ENCODE results near the gene FPR3.
"Not testable (repeated sequence)": the region's sequence is repeated elsewhere in the genome, so short reads cannot be mapped to it uniquely, and the experiment has no call there.

Gene FPR3, protein sequence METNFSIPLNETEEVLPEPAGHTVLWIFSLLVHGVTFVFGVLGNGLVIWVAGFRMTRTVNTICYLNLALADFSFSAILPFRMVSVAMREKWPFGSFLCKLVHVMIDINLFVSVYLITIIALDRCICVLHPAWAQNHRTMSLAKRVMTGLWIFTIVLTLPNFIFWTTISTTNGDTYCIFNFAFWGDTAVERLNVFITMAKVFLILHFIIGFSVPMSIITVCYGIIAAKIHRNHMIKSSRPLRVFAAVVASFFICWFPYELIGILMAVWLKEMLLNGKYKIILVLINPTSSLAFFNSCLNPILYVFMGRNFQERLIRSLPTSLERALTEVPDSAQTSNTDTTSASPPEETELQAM

DNA sequence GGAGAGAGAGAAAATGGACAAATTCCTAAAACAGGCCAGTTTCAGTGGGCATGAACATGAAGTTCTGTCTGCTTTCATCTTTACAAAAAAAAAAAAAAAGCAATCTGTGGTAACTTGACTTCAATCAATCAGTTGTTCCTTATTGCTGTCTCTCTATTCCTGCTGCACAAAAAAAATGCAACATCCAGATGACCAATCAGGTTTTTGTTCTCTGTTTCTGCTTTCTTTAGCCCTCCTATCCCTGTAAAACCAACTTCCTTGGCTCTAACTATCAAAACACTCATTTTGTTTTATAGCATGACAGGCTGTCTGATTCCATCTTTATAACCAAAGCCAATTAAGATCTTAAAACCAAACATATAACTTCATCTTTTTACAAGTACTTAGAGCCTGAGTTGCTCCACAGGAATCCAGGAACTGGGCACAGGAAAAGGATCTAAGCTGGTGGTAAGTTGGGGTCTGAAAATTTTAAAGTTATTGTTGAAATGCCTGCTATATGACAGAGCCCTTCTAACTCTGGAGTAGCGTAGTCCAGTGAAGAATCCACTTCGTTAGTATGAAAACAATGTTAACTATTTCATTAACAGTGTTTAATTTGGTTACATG is at the start of gene FPR3:
Gene FPR3 (plus strand): TSS at position 273 of the 606 bp plus-strand sequence. CDS start 28,592 bp downstream, outside the sequence.
- no peak for DNase-seq

DNA sequence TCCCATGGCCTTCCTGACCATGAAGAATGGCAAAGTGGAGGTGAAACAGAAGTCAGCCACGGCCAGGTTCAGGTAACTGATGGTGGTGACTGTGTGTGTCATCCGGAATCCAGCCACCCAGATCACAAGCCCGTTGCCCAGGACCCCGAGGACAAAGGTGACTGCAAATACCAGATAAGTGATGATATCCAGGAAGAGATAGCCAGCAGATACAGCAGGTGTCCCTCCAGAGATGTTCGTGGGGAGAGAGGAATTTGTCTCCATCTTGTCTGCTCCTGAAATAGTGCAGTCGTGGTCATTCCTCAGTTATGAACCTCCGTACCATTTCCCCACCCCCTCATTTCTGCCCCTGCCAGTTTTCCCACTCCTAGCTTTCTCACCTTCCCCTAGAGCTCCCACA is 48.2 kb upstream of the FPR3 start:
- no peak for DNase-seq

DNA sequence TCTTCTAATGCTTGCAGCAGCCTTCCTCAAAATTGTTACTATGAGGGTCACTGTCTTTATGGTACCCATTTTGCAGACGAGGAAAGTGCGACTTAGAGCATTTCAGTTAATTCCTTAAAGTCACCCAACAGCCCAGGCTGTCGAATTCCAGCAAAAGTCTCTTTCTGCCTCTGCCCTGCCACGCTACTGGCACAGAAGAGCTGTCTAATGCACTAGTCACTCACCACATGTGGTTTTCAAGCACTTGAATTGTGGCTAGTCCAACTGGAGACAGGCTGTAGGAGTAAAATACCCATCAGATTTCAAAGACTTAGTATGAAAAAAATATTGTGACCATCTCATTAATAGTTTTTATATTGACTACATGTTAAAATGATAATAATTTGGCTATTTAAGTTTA is 45.0 kb upstream of the FPR3 start:
- no peak for DNase-seq

DNA sequence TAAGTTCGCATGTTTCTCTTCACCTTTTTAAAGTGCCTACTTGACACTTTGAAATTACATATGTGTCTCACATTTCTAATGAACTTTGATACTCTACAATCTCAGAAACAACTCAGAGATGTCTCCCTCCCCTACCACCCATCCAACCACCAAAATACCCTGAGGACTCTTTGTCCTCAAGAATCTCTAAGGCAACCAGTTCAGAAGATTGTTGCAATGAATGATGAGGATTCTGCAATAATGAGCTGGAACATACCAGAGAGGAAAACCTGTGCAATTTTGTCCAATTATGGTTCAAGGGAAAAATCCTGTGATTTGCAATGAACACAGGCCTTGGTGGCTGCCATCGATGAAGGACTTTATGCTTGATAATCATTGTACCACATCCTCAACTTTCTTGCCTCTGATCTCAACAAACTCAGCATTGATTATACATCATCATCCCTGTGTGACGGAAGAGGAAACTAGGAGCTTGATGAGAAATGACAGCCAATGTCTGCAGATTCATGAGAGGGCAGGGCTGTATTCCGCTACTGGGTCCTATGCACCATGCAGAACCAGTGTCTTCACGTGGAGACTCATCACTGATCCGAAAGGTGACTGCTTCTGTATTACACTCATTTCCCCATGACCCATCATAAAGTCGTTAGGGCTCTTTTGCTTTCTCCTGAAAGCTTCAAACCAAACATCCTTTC is 44.4 kb upstream of the FPR3 start:
- DNase-seq: no peak

DNA sequence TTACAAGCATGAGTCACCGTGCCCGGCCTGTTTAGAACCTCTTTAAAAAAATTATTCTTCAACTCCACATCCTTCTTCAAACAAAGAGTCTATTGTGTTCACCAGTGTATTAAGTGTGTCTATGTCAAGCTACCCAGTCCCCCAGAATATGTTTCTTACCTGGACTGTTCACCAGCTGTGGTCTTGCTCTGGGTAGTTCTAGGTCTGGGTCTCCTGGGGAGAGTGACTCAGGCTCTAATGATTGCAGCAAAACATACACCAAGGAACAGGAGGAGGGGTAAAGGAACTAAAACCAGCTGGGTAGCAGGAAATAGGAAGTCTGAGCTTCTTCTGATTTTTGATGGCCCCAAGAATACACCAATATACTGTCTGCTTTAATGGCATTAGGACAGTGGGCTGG is 43.3 kb upstream of the FPR3 start, which contains the start of gene FPR1:
Gene FPR1 (minus strand): TSS at position 224 of the 400 bp plus-strand sequence. CDS start 4,884 bp downstream, outside the sequence.
- no peak for DNase-seq

DNA sequence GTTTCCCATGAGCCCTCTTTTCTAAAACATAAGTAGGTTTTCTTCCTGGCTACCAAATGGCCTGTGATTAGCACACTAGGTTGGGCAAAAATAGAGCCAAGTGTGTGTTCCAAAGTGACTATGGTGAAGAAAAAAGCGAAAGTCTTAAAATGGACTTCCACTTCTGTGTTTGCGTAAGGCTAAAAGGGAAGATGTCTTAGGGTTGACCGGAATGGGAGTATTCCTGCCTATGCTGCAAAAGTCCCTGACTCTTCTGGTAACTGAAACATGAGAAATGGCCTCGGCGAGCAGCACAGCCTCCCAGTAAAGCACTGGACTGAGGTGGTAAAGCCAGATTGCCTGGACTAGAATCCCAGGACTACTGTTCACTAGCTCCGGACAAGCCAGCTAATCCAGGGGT is 40.8 kb upstream of the FPR3 start:
- no peak for DNase-seq

DNA sequence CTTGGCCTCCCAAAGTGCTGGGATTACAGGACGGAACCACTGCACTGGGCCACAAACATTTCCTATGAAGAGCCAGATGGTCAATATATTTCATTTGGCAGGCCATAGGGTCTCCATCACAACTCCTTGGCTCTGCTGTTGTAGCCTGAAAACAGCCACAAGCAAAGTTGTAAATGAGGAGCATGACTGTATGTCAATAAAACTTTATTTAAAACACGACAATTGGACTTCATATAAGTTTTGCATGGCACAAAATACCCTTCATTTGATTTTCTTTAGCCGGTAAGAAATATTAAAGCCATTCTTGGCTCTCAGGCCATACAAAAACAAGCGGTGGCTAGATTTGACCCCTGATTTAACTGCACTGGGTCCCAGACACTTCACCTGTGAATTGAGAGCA is 40.2 kb upstream of the FPR3 start:
- DNase-seq: no peak

DNA sequence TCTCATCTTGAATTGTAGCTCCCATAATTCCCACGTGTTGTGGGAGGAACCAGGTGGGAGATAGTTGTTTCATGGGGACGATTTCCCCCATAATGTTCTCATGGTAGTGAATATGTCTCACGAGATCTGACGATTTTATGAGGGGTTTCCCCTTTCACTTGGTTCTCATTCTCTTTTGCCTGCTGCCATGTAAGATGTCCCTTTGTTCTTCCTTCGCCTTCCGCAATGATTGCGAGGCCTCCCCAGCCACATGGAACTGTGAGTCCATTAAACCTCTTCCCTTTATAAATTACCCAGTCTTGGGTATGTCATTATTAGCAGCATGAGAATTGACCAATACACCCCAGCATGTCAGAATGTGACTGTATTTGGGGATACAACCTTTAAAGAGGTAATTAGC is 39.4 kb upstream of the FPR3 start:
- DNase-seq: no peak

DNA sequence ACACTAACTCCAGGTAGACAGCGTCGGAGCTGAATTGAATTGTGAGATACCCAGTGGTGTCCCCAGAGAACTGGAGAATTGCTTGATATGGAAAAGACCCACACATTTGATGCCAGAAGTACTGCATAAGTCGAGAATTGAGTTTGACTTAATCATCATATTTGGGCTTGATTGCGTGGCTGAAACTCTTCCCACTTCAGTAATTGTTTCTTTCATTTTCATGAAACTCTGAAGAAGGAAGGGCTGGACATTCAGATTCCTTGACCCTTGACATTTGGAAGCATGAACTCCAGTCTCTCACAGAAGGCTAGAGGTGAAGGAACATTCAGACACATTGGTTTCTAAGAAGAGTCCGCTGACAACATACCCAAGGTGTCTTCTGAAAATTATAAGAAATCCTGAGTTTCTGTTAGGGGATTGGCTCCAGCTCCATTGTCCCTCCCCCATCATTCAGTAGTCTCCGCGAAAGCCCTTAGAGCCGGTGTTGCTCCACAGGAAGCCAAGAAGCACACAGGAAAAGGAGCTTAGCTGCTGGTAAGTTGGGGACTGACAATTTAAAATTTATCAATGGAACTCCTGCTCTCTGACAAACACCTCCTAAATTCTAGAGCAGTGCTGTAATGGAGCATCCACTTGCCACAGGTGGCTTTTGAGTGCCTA is 34.1 kb upstream of the FPR3 start, which contains the start of gene FPR2:
Gene FPR2 (plus strand): TSS at position 484 of the 660 bp plus-strand sequence. CDS start 7,479 bp downstream, outside the sequence.
- DNase-seq: no peak

DNA sequence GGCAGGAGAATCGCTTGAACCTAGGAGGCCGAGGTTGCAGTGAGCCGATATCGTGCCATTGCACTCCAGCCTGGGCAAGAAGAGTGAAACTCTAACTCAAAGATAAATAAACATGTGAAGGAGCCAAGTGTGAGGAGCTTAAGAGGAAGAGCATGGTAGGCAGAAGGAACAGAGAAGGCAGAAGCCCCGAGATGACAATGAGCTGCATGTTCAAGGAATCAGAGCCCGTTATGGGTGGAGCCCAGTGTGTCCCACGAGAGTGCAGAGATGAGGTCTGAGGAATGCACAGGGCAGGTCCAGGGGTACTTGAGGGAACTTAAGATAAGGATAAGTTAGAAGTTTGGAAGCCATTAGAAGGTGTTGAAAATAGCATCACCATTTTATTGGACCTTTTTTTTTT is 33.3 kb upstream of the FPR3 start:
- no peak for DNase-seq

DNA sequence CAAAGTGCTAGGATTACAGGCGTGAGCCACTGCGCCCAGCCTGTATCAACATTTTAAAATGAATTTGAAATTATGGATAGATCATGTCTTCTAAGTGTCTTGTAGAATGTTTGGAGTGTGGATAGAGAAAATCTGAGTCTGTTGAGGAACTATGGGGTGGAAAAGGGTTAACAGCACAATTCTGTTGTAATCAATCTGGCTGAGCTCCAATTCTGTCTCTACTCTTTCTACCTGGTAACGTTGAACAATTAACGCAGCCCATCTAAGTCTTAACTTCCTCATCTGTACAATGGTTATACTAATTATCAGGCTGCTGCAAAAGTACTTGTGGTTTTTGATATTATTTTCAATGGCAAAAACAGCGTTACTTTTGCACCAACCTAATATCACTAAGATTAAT is 29.9 kb upstream of the FPR3 start:
- no peak for DNase-seq

DNA sequence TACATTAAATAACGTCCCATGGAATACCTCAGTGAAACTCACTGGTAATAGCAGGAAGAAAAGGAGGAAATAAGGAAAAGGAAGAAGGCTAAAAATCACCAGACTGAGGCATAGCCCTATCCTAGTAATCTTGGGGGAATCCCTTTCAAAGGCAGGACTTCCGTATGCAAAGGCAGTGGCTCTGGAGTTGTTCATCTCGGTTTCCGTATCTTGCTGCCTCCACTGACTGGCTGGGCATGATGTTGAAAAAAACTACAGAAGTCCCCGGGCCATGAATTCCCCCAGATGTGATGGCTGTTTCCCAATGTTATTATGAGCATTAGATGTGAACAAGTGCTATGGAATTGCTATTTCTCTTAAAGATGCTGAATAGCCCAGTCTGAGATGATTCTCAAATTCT is 28.5 kb upstream of the FPR3 start:
- DNase-seq: no peak

DNA sequence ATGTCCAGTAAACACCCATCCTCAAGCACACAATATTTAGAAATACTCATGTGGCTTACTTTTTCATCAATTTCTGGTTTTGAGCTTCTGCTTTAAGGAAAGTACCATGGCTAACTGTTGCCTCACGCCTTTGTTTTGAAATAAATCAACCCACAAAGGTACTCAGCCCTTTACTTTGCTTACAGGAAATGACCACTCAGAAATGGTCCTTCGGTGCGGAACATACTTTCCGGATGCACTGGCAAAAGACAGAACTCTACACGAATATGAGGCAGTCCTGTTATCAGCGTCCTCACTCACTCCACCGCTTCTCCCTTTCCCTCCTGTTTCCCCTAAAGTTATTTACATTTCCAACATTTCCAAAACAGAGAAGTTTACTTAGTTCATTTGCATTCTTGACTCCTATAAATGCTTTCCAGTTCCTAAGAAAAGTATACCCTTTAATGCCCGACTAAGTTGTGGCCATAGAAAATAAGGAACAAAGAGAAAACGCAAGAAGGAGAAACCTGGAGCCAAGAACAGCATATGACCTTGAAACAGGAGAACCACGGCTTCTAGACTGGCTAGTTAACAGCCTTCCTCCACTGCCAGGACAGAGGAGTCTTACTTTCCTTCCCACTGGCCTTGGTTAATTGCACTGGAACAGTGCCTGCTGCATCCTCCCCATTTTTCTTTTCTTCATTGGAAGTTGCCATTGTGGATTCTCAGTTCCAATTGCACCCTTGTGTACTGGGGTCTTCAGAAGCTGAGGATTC is 23.4 kb upstream of the FPR3 start:
- no peak for DNase-seq

DNA sequence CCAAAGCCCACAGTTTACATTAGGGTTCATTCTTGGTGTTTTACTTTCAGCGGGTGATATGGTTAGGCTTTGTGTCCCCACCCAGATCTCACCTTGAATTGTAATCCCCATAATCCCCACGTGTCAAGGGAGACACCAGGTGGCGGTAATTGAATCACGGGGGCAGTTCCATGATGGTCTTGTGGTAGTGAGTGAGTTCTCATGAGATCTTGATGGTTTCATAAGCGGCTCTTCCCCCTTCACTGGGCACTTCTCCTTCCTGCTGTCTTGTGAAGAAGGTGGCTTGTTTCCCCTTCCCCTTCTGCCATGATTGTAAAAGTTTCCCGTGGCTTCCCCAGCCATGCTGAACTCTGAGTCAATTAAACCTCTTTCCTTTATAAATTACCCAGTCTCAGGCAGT is 22.0 kb upstream of the FPR3 start:
- no peak for DNase-seq

DNA sequence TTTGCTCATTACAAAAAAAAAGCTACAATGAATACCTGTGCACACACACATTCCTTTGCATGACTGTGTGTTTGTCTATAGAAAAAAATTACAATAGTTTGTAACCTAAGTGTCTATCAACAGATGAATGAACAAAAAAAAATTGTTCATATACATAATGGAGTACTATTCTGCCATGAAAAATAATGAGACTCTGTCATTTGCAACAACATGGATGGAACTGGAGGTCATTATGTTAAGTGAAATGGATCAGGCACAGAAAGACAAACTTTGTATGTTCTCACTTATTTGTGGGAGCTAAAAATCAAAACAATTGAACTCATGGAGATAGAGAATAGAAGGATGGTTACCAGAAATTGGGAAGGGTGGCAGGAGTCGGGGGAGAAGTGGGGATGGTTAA is 18.4 kb upstream of the FPR3 start:
- DNase-seq: not testable (repeated sequence)

DNA sequence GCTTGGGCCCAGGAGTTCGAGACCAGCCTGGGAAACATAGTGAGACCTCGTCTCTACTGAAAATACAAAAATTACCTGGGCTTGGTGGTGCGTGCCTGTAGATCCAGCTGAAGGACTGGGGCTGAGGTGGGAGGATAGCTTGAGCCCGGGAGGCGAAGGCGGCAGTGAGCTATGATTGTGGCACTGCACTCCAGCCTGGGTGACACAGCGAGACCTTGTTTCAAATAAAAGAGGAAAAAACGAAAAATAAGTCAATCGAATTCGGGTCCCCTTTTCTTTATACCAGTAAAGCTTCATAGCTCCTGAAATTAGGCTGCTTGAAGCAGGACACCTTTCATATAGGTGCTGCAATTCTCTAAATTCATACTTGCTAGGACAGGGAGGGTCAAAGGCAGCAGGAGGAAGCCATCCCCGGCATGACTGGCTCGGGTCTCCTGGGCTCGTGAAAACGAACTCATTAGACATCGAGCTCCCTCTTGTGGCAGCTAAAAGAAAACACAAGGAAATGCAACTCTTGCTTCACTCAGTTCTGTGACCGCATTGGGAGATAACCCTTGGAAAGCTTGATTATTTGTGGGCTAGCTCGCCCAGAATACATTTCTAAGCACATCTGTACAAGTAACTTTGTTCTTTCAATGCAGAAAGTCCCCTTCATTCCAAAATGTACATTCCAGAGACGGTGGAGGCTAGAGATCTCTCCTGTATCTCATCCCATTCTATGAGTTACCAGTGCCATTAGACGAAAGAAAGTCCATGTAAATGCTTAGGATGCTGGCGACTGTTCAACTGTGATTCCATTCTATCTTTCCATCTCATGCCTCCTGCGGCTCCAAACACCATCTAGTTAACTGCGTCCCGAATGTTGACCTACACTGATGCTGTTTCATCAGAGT is 17.1 kb upstream of the FPR3 start:
- DNase-seq: peak; percentile 36

DNA sequence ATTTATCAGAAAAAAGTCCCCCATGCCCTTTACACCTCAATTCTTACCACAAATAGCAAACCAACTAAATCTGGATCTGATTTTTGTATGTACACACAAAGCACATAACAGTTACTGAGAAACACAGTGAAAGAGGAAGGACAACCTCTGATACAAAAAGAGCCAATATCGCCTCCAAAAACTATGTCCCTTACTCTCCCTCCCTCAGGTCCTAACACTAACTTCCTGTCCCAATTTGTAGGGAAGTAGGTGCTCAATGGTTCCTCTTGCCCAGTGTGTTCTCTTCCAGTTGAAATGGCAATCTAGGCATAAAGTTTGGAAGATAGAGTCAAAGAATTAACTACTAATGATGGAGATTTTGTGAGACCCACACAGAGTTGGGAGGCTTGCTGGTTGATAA is 15.8 kb upstream of the FPR3 start:
- DNase-seq: no peak

DNA sequence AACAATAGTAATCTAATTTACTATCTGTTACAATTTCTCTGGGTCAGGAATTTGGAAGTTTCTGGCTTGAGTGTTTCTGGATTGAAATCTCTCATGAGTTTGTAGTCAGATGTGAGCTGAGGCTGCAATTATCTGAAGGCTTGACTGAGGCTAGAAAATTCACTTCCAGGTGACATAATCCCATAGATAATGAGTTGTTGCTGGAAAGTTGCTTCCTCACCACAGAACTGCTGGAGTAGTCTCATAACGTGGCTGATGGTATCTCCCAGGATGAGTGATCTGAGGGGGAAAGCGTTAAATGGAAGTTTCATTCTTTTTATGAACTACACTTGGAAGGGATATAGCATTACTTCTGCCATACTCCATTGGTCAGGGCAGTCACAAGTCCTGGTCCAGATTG is 15.3 kb upstream of the FPR3 start:
- no peak for DNase-seq

DNA sequence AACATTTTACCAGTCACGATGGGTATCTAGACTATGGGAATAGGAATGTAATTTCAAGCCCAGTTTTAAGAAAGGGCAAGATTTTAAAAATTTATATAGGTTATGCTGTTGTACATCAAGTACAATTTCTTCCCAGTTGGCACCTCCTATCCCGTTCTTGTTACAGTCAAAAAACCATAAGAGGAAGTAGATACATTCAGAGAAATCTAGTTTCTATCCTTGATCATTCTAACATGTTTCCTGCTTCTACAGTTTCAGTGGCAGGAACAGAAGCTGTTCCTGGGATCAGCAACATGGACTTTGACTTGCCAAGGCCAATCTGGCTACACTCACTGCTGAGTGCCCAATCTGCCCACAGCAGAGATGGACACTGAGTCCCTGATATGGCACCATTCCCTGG is 14.7 kb upstream of the FPR3 start:
- no peak for DNase-seq

DNA sequence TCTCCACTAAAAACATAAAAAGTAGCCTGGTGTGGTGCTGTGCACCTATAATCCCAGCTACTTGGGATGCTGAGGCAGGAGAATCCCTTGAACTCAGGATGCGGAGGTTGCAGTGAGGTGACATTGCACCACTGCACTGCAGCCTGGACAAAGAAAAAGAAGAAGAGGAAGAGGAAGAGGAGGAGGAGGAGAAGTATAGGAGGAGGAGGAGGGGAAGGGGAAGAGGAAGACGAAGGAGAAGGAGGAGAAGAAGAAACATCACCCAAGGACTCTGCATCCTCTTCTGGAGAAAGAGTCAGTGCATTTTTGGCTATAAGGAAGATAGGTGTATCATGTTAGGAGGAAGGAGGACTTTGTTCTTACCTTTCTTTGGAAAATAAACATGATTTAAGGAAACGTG is 13.0 kb upstream of the FPR3 start:
- DNase-seq: no peak

DNA sequence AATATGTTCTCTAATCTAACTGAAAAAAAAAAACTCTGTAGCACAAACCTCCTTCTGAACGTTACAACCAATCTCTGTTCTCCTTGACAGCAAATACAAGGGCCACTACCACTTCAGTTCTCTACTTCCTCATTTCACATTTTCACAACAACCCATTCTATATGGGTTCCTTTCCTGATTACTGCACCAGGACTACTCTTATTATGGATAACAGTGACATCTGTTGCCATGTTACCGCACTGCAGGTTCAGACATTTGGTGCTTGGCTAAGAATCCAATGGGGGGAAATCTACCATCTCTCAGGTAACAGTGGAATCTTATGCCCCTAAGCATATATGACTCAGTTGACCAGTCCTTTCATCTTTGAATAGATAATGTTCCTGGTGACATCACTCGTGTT is 11.6 kb upstream of the FPR3 start:
- DNase-seq: no peak

All from kidney glomerular epithelial cell (primary cell).